ENCODE measurements around the gene CHST6. TPM values are rescaled to one million over a fixed set of nuclear protein-coding genes. Genes with fewer than 3 reads are reported as not detected.
A peak's percentile ranks its signal among the peaks of the same experiment; 100 is the strongest.

CHST6 gene
- total RNA-seq, 2 experiments from 2014 or later = 0.05 TPM; not detected in 1

DNA sequence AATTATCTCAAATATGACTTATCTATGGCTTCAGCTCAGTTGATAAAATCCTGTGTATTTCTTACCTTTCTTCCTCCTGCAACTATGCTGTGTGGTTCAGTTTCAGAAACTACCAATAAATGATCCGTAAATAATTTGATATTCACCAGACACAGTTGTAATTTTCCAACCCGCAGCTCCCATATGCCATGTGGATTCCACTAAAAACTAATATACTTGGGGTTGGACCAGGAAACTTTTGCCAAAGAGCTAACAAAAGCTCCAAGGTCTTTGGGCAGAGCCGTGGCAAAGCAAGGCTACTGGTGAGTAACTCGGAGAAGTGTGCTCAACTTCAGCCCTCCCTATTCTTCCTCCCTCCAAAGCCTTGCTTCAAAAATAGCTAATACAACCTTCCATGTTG, 2.3 kb upstream of the CHST6 start:
- Mint-ChIP-seq H3K4me3 (no peak overlapping the region), H3K9me3 (ENCODE audit: low read depth) (no peaks in the 10 kb centered on the region), H3K4me1 (peaks cover 7% of the 10 kb centered on the region), H3K27ac (no peak overlapping the region), H3K36me3 (no peaks in the 10 kb centered on the region), H3K27me3 (peaks cover 32% of the 10 kb centered on the region)
- DNase-seq (no peak), ATAC-seq (no peak)
- CTCF ChIA-PET = interaction anchor here (1.2 to 1.7 kb wide), 2 partner anchors 20 to 32 kb away, joined by 5 to 6 read pairs; no protein-coding TSS in a partner anchor

DNA sequence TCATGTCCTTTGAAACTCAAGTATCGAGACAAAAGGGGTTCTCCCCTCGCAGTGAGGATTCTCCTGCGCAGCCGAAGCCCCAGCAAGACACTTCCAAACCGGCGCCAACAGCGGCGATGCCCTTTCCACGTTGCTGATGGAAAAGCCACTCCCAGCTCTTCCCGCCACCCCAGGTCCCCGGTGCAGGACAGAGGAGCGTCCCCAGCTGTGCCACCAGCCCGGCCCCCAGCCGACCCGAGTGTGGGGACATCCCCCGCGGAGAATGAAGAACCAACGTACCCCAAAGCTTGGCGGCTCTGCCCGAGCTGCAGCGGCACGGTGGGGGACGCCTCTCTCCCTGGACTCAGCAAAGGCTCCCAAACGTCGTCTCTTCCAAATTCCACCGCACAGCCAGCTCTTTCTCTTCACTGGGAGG, 573 bp downstream of the CHST6 start:
- CTCF ChIA-PET = interaction anchor here (1.0 to 1.8 kb wide), 6 partner anchors 17 to 123 kb away, joined by 3 to 6 read pairs (median 3); no protein-coding TSS in a partner anchor
- H3K4me3 Mint-ChIP-seq = peak overlapping the region; percentile 22
- no peaks in the 10 kb centered on the region for H3K36me3 Mint-ChIP-seq
- H3K9me3 Mint-ChIP-seq (ENCODE audit: low read depth) = no peaks in the 10 kb centered on the region
- H3K27me3 Mint-ChIP-seq = peaks cover 35% of the 10 kb centered on the region
- peaks cover 7% of the 10 kb centered on the region for H3K4me1 Mint-ChIP-seq
- DNase-seq = no peak
- ATAC-seq = no peak
- no peak overlapping the region for H3K27ac Mint-ChIP-seq

DNA sequence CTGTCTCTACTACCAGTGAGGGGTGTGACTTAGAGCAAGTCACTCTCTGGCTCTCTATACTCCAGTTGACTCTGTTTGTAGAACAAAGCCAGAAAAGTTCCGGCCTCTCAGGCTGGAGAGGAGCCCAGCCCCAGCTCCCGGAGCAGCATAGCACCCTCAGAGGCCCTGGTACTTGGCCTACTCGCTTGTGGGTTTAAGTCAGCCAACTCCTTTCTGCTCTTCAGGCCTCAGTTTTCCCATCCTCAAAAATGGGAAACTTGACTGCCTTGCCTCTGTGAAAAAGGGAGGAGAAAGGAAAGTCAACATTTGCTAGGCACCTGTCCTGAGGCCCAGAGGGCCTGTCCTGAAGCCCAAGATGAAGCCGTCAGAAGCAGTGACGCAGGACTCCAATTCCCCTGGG, 1.1 kb downstream of the CHST6 start:
- CTCF ChIA-PET = interaction anchor here (1.0 to 1.8 kb wide), 5 partner anchors 17 to 30 kb away, joined by 3 to 6 read pairs (median 3); no protein-coding TSS in a partner anchor
- no peak overlapping the region for H3K27ac Mint-ChIP-seq
- no peak overlapping the region for H3K4me3 Mint-ChIP-seq

DNA sequence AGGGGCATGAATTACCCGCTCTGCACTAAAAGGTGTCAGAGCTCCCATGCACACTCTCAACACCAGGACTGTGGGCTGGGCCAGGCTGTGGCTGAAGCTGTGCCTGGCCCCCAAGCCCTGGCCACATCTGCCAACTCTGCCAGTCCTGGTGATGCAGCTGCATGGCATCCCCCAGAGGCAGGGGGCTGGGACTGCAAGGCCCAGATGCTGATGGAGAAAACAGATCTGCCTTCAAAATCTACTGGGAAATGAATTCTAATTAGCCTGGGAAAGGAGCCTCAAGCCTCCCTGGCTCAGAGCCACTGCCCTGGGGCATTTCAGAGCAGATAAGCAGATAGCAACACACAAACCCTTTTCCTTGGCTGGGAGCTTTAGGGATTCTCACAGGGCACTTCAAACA, 3.4 kb downstream of the CHST6 start:
- Mint-ChIP-seq H3K4me3 (no peak overlapping the region), H3K4me1 (peaks cover 10% of the 10 kb centered on the region), H3K27ac (no peak overlapping the region), H3K9me3 (ENCODE audit: low read depth) (no peaks in the 10 kb centered on the region), H3K36me3 (no peaks in the 10 kb centered on the region), H3K27me3 (peaks cover 34% of the 10 kb centered on the region)
- CTCF ChIA-PET = no interaction called here
- no peak for DNase-seq
- no peak for ATAC-seq

More for the DNA sequence above, 1.1 kb downstream of the CHST6 start:
- DNase-seq = no peak
- H3K9me3 Mint-ChIP-seq (ENCODE audit: low read depth) = no peaks in the 10 kb centered on the region
- H3K4me1 Mint-ChIP-seq = peaks cover 7% of the 10 kb centered on the region
- no peak for ATAC-seq
- H3K36me3 Mint-ChIP-seq = no peaks in the 10 kb centered on the region
- peaks cover 35% of the 10 kb centered on the region for H3K27me3 Mint-ChIP-seq

DNA sequence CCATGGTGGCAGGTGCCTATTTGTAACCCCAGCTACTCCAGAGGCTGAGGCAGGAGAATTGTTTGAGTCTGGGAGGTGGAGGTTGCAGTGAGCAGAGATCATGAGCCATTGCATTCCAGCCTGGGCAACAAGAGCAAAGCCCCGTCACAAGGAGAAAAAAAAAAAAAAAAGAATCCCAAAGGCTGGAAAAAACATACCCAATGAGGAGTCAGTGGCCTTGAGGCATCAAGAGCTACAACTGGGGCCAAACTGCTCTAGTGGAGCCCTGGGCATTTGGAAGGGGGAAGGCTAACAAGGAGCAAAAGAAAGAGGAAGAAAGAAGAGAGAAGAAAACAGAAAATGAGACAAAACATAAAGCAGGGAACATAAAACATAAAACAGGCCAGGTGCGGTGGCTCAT, 6.9 kb downstream of the CHST6 start:
- H3K9me3 Mint-ChIP-seq (ENCODE audit: low read depth) = no peaks in the 10 kb centered on the region
- no peak overlapping the region for H3K4me3 Mint-ChIP-seq
- no peak overlapping the region for H3K27ac Mint-ChIP-seq
- CTCF ChIA-PET = interaction anchor here (1.1 to 1.4 kb wide), 3 partner anchors 16 to 62 kb away, joined by 3 to 4 read pairs (median 3); no protein-coding TSS in a partner anchor
- H3K27me3 Mint-ChIP-seq = peaks cover 20% of the 10 kb centered on the region
- H3K36me3 Mint-ChIP-seq = no peaks in the 10 kb centered on the region
- ATAC-seq (no peak), DNase-seq (no peak)
- peaks cover 6% of the 10 kb centered on the region for H3K4me1 Mint-ChIP-seq

DNA sequence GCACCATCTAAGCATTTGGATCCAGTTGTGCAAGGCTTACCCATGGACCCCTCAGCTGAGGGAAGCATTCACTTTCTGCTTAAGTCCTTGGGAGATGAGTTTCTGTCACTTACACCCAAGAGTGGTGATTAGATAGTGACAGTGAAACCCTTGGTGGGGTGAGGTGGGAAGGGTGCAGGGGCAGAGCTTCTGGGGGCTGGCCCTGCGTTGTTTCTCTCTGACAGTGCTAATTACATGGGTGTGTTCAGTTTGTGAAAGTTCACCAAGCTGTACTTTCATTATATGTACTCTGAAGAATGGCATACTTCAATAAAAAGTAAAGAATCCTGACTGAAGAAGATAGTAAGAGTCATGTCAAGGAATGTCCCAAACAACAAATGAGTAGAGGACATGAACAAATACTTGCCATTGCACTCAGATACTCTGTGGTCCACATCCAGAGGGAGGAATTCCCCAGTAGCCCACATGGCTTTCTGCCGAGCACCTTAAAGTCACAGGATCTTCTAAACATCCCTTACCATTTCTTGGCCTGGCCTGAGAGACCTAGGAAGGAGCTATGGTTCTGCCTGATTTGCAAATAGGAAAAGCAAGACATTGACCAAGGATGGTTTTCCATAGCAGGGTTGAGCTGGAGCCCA, 8.4 kb downstream of the CHST6 start:
- no peak overlapping the region for H3K27ac Mint-ChIP-seq
- ATAC-seq (no peak), DNase-seq (no peak)
- CTCF ChIA-PET = interaction anchor here (0.6 to 1.2 kb wide), 4 partner anchors 14 to 536 kb away, joined by 3 to 4 read pairs (median 4); no protein-coding TSS in a partner anchor
- no peaks in the 10 kb centered on the region for H3K36me3 Mint-ChIP-seq
- H3K9me3 Mint-ChIP-seq (ENCODE audit: low read depth) = no peaks in the 10 kb centered on the region
- peaks cover 12% of the 10 kb centered on the region for H3K27me3 Mint-ChIP-seq
- peaks cover 6% of the 10 kb centered on the region for H3K4me1 Mint-ChIP-seq
- no peak overlapping the region for H3K4me3 Mint-ChIP-seq

DNA sequence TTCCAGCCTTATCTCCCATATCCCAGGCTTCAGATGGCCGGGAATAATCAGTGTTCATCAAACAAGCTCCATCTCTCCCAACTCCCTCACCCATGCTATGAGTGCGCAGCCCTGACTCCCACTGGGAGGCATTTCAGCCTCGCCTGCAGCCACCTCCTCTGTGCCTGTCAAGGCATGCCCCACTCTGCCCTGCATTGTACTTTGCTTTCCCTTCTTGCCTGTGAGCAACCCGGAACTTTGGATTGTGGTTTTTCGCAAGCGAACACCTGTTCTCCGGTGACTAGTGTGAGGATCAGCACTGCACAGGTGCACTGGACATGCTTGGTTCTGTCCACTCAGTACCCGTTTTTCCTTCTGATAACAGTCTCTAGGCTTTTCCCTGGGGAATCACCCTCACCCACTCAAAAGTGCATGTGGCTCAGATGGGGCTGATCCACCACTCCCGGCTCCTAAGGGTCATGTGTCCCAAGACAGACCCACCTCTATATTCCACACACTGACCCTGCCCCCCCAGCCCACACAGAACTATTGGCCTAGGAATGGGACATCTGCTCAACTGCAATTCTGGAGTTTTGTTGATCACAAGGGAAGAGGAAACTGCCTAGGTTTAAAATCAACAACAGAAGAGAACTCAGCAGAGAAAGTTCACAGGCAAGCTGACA, 9.1 kb downstream of the CHST6 start:
- ATAC-seq (no peak), DNase-seq (no peak)
- Mint-ChIP-seq H3K27ac (no peak overlapping the region), H3K9me3 (ENCODE audit: low read depth) (no peaks in the 10 kb centered on the region), H3K36me3 (no peaks in the 10 kb centered on the region), H3K4me1 (peaks cover 6% of the 10 kb centered on the region), H3K27me3 (peaks cover 11% of the 10 kb centered on the region), H3K4me3 (no peak overlapping the region)
- CTCF ChIA-PET = interaction anchor here (0.6 kb wide), 1 partner anchor 31 kb away, joined by 3 read pairs; no protein-coding TSS in a partner anchor

DNA sequence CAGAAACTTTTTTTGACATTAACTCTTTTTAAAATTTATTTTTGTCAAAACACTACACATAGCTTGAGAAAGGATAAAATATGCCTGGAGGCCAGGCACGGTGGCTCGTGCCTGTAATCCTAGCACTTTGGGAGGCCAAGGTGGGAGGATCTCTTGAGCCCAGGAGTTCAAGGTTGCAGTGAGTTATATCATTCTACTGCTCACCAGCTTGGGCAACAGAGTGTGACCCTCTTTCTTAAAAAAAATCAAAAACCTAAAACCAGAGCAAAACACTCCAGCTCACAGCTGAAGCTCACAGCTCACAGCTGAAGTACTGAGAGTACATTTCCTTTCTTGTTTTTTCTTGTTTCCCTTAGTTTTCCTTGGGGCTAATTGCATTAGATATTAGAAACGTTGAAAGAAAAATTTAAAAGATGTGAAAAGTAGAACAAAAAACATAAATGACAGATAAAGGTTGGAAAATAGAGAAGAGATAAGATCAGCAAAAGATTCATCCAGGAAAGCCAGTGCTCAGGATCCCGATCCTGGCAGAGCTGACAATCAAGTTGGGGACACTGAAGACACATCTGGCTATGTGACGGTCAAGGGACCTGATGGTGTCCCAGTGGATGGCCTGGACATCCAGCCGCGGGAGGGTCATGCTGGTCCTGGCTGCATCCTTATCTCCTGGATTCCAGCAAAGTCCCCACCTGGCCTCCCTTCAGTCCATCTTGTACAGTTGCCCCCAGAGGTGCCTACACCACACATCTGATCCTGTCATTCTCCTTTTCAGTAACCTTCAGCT, 9.8 kb downstream of the CHST6 start:
- Mint-ChIP-seq H3K9me3 (ENCODE audit: low read depth) (no peaks in the 10 kb centered on the region), H3K4me1 (peaks cover 6% of the 10 kb centered on the region), H3K27me3 (peaks cover 11% of the 10 kb centered on the region), H3K27ac (no peak overlapping the region), H3K4me3 (no peak overlapping the region), H3K36me3 (no peaks in the 10 kb centered on the region)
- CTCF ChIA-PET = interaction anchor here (0.6 kb wide), 1 partner anchor 32 kb away, joined by 3 read pairs; no protein-coding TSS in a partner anchor
- DNase-seq (no peak), ATAC-seq (no peak)

DNA sequence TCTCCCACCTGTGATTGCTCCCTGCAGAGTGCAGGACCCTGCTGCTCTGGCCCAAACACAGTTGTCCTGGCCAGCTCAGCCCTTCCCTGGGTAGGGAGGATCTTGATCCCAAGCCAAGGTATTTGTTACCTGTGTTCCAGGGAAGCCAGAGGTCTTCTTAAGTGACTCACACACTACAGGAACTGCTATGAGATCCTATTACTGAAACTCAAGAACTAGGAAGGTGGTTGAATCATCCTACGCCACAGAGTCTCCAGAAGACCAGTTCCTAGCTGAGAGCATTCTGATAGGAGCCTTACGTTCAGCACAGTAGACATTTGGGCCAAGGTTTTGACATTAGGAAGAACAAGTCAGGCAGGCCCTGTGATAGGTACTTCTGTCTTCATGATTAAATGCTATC, 12.0 kb downstream of the CHST6 start:
- no peak for DNase-seq
- Mint-ChIP-seq H3K4me3 (no peak overlapping the region), H3K36me3 (no peaks in the 10 kb centered on the region), H3K27me3 (peaks cover 6% of the 10 kb centered on the region), H3K9me3 (ENCODE audit: low read depth) (no peaks in the 10 kb centered on the region), H3K4me1 (peaks cover 3% of the 10 kb centered on the region), H3K27ac (no peak overlapping the region)
- ATAC-seq = no peak
- CTCF ChIA-PET = interaction anchor here (1.5 kb wide), 1 partner anchor 18 kb away, joined by 3 read pairs; no protein-coding TSS in a partner anchor

DNA sequence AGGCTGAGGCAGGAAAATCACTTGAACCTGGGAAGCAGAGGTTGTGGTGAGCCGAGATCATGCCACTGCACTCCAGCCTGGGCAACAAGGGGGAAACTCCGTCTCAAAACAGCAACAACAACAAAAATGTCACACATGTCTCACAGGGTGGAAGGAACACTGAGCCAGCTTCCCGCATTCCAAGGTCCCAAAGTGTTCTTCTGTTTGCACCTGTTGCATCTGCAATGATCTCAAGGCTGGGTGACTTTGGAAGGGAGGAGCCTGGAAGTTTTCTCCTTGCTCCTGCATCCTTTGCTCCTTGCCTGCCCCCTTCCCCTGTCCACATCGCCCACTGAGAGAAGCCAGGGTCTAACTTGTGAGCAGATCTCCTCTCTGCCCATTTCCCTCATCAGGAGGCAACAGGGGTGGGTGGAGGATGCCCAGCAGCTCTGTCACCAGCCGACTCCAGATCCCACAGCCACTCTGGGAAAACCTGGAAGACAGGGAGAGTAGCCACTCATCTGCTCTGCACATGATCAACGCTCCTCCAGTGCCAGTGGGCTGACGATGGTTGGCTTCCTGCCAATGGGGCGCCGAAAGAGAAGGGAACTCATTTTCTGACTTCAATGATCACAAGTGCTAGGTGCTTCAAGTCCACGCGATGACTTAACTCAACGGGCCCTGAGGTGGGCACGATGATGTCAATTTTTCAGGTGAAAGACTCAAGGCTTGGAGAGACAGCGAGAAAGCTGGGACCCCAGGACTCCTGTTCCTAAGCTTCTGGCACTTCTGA, 12.6 kb downstream of the CHST6 start:
- Mint-ChIP-seq H3K36me3 (no peaks in the 10 kb centered on the region), H3K27ac (no peak overlapping the region), H3K27me3 (peaks cover 3% of the 10 kb centered on the region), H3K4me1 (peaks cover 3% of the 10 kb centered on the region), H3K9me3 (ENCODE audit: low read depth) (no peaks in the 10 kb centered on the region), H3K4me3 (no peak overlapping the region)
- DNase-seq (no peak), ATAC-seq (no peak)
- CTCF ChIA-PET = interaction anchor here (1.5 kb wide), 1 partner anchor 17 kb away, joined by 3 read pairs; no protein-coding TSS in a partner anchor

DNA sequence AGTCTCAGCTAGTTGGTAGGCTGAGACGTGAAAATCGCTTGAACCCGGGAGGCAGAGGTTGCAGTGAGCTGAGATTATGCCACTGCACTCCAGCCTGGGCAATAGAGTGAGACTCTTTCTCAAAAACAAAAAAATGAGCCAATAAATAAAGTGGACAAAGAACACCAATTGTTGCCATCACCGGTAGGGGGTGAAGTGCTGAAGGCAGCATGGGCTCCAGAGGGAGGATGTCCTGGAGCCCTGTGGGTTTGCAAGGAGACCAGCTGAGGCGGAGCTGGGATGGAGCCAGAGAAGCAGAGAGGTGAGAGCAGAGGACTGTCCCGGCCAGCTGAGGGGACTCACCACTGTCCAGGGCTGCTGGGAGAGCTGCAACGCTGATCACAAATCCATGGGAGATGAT, 13.8 kb downstream of the CHST6 start:
- H3K9me3 Mint-ChIP-seq (ENCODE audit: low read depth) = no peaks in the 10 kb centered on the region
- H3K27me3 Mint-ChIP-seq = peaks cover 3% of the 10 kb centered on the region
- no peak overlapping the region for H3K4me3 Mint-ChIP-seq
- H3K27ac Mint-ChIP-seq = no peak overlapping the region
- CTCF ChIA-PET = interaction anchor here (1.4 kb wide), 1 partner anchor 9 kb away, joined by 5 read pairs; no protein-coding TSS in a partner anchor
- DNase-seq = no peak
- ATAC-seq = no peak
- H3K4me1 Mint-ChIP-seq = peaks cover 3% of the 10 kb centered on the region
- no peaks in the 10 kb centered on the region for H3K36me3 Mint-ChIP-seq

DNA sequence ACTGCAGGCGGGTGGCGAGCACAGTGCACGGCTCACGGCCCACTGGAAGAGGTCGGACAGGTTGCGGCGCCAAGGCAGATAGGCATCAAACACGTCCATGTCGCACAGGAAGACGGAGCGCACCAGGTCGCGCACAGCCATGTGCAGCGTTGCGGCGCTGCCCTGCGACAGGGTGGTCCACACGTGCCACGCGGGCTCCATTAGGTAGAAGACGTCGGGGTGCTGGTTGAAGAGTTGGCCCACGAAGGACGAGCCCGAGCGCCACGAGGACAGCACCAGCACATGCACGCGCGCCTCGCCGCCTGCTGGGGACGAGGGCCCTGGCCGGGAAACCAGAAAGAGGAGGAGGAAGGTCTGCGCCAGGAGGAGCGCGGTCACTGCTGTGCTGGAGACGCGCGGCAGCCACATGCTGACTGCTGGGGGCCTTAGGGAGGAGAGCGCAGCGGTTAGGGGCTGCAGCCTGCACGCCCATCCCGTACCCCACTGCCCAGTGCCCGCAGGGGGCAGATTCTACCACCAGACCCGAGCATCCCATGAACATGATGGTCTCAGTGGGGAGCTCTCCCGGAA, 15.7 kb downstream of the CHST6 start:
- Mint-ChIP-seq H3K4me3 (no peak overlapping the region), H3K27ac (no peak overlapping the region)

More for the DNA sequence above, 15.7 kb downstream of the CHST6 start:
- Mint-ChIP-seq H3K4me1 (no peaks in the 10 kb centered on the region), H3K27me3 (no peaks in the 10 kb centered on the region), H3K36me3 (no peaks in the 10 kb centered on the region), H3K9me3 (ENCODE audit: low read depth) (no peaks in the 10 kb centered on the region)
- CTCF ChIA-PET = no interaction called here
- DNase-seq (no peak), ATAC-seq (no peak)
